ENCODE results near the gene CCDC148.

GRCh38 chr2:158300394-158300793, 156.2 kb downstream of the CCDC148 start:
- TF ChIP-seq CTCF (IDR thresholded peaks at IDR 0.05; ENCODE audit: low read depth, low read length) (no peak), POLR2A (IDR thresholded peaks at IDR 0.05; ENCODE audit: extremely low read depth, insufficient read length) (no peak), MYC (IDR thresholded peaks at IDR 0.05; ENCODE audit: low read depth, low read length) (no peak)

All from NB4 (cell line).